ENCODE results near the gene HDAC7.
"Not testable (repeated sequence)": the region's sequence is repeated elsewhere in the genome, so short reads cannot be mapped to it uniquely, and the experiment has no call there.

Gene HDAC7

GRCh38 chr12:47848853-47849252 is 29.1 kb upstream of the HDAC7 start:
- FAIRE-seq, result no peak

DNA sequence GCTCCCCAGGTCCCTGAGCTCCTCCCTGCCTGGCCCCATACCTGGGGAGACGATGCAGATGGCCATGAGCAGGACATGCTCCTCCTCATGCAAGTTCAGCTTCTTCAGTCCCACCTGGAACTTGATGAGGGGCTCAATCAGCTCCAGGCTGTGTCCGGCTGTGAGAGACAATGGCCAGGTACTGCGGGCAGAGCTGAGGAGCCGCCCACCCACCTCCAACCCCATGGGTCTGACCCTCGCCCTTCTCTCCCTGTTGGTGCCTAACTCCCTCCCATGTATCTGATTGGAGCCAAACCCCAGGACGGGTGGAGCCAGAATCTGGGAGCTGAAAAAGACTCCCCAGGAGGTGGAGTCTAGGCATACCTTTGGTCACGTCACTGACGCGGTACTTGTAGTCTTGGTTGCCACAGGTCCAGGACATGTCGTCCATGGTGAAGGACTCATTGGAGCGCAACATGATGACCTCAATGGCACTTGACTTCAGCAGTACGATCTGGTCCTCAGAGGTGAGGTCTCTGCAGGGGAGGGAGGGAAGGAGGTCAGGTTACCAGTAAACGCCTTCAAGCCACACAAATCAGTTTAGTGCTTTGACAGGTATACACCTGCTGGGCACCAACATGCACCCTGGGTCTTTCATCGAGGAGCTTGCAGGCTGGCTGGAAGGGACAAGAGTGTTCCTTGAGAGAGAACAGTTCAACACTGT is 26.7 kb upstream of the HDAC7 start:
- FAIRE-seq, result no peak

DNA sequence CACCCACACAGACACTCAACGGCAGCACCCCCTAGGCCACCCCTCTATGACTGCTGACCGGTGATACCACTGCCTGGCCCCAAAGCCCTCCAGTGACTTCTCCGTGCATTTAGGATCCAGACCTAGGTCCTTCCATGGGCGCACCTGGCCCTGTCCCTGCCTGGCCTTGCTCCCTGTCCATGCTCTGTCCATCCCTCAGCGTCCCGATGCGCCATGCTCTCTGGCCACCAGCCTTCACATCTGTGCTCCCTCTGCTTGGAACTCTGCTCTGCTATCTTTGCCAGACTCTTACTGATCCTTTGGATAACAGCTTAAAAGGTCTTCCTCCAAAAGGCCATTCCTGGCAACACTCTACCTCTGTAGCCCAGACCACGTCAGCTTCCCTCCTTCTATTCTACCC is 25.4 kb upstream of the HDAC7 start:
- no peak for FAIRE-seq

- FAIRE-seq, result no peak
These were observed 24.7 kb upstream of the HDAC7 start for GRCh38 chr12:47844264-47845019.

- FAIRE-seq, result no peak
These were observed 23.7 kb upstream of the HDAC7 start for GRCh38 chr12:47843226-47843980.

DNA sequence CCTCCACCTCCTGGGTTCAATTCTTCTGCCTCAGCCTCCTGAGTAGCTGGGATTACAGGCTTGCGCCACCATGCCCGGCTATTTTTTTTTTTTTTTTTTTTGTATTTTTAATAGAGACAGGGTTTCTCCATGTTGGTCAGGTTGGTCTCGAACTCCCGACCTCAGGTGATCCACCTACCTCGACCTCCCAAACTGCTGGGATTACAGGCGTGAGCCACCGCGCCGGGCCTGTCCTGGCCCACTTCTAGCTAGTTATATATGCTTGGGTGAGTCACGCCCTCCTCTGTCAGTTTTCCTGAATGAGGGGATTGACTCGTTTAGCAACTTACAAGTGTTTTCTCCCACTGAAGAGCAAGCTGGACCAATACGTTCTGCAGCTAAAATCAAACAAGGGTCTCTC is 22.8 kb upstream of the HDAC7 start:
- FAIRE-seq, result not testable (repeated sequence)

- FAIRE-seq, result no peak
These were observed 22.2 kb upstream of the HDAC7 start for GRCh38 chr12:47841910-47842309.

- FAIRE-seq, result no peak
These were observed 21.8 kb upstream of the HDAC7 start for GRCh38 chr12:47841501-47841900.

GRCh38 chr12:47840571-47840970 is 20.9 kb upstream of the HDAC7 start:
- no peak for FAIRE-seq

DNA sequence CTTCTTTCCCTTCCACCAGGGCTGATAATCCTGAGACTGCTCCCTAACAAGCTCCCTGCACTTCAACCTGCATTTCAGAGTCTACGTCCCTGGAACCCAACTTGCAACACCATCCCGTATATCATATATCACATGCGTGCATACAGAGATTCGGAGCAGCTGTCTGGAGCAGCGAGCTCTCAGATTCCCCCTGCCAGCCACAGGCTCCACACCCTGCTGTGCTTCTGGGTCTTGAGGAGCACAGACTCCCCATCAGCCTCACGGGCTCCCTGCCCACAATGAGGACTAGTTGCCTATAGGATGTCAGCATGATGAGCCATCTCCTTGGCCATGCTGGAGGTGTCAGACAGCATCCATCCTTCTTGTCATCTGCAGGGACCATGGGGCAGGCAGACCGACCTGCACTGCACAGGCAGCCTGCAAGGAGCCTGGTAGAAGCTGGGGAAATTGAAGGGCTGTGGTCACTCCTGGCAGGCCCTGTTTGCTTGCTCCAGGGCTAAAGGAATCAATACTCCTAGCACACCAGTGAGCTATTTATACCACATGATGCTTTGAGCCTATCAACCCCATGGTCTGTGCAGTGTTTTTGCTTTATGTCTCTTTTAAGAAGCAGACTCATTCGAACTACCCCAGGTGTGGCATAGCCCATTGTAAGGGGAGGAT is 19.6 kb upstream of the HDAC7 start:
- no peak for FAIRE-seq

DNA sequence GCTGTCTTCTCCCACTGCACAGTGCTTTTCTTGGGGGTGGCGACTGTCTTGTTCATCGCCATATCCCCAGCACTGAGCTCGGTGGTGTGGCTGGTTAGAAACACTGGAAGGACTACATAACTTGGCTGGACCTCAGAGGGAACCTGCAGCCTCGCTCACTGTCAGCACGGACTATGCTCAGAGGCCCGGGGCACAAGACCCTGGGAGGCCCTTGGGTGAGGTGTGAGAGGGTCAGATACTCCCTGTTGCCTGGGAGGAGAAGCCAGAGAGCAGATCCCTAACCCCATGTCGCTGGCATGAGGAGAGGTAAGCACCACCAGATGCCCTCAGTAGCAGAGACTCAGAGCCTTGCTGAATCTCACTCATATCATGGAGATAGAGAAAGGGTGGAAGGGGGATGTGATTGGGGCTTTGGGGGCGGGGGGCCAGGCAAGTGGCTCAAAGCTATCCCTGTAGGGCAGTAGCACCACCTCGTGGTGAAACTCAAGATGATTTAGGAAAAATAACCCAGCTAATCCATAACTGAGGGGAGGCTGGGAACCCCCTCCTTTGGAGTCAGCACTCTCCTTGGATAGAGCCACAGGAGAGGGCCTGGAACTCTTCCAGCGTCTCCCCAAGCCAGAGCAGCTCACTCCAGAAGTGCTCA is 18.7 kb upstream of the HDAC7 start:
- FAIRE-seq, result no peak

DNA sequence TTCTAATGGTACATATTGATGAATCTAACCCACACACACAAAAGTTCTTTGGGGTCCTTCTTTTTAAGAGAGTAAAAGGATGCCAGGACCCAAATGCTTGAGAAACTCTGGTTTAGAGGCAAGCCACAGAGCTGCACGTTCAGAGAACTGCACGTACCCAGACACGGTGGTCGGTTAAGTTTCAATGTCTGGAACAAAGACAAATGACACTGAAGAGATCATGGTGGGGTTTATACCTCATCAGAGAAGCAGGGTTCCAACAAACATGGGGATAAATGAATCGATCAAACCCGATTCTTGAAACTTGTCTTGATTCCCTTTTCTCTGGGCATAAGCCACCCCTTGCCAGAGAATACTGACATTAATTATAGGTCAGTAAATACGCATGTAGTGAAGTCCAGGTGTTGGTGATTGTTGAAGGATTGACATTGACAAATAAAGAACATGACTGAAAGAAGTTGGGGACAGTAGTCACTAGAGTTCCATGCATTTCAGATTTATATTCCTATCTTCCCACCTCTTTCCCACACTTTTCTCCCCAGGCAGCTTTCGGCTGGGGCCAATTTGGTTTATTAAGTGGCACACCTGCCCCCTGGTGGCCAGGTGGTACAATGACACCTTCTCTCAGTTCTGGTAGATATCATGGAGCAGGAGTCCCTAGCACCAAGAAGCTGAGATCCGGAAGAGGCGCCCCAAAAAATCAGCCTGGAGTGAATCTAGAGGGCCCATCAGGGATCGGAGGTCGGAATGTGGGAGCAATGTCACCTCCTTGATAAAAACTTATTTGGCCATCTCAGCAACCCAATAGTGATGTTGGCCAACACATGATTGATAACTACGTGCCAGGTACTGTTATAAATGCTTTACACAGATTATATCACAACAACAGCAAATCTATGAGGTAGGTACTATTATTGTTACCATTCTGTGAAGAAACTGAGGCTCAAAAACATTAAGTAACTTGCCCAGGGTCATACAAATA is 17.8 kb upstream of the HDAC7 start:
- FAIRE-seq, result no peak

- FAIRE-seq, result no peak
These were observed 16.1 kb upstream of the HDAC7 start for GRCh38 chr12:47835831-47836155.

GRCh38 chr12:47835006-47835830 is 15.5 kb upstream of the HDAC7 start:
- no peak for FAIRE-seq

DNA sequence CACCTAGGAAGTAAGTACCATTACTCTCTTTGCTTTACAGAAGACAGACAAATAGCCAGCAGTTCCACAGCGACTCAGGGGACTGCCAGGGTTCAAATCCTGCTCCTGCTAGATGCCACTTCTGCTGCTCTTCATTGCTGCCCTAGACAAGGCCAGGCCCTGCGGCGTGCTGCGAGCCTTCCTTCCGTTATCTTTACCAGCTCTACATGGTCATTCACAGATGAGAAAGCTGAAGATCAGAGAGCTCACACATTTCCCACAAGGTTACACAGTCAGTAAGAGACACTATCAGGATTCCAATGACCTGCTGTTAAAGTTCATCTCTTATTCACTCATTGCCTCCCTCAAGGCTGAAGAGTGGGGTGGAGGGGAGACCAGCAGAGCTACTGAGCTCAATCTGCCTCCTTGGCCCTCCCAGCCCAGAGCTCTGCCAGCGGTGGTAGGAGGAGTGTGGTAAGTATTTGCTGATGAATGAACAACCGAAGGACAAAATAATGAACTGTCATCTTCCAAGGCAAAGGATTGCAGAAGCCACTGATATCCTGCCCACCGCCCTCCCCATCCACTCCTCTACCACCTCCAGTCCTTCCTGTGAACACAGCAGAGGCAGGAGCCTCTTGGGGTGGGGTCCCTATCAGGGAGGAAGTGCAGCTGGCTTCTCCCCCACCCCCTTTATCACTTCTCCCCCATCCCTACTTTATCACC is 14.6 kb upstream of the HDAC7 start:
- no peak for FAIRE-seq

DNA sequence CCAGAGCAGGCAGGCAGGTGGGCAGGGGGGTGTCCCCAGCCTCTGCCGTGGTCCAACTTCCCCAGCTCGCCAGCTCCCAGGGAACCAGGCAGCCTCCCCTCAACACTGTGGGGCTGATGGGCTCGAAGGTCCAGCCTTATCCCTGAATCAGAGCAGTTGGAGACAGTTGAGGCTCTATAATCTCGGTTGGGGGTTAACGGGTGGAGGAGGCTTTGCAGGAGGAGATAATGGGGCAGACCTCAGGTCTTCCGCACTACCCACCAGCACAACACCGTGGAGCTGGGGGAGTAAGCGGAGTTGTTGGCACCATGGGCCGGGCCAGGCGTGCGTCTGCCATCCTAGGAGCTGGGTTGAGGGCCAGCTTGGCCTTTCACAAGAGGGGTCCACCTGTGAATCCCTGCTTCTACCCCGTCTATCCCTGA is 13.9 kb upstream of the HDAC7 start:
- no peak for FAIRE-seq

GRCh38 chr12:47832263-47832933 is 12.7 kb upstream of the HDAC7 start:
- FAIRE-seq, result no peak

DNA sequence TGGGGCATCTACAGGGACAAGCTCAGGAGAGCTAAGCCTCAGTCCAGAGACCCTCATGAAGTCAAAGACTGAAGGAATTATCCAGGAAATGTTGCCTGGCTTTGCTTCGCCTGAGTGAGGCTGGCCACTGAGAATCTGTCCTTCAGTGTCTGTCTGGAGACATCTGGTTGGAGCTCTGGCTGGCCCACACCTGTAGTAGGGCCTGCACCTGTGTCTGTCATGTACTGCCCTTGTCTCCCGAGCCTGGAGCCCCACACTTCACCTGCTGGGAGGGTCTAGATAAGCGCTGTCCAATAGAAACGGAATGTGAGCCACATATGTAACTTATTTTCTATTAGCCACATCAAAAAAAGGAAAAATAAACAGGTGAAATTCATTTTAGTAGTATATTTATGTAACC is 9.9 kb upstream of the HDAC7 start:
- no peak for FAIRE-seq

- FAIRE-seq, result no peak
These were observed 9.3 kb upstream of the HDAC7 start for GRCh38 chr12:47828976-47829482.
